Measurements from ENCODE around the gene POLR2C. TPM values are rescaled to one million over a fixed set of nuclear protein-coding genes. Genes with fewer than 3 reads are reported as not detected.
"Not testable (repeated sequence)": the region's sequence is repeated elsewhere in the genome, so short reads cannot be mapped to it uniquely, and the experiment has no call there.

Gene POLR2C
- total and polyA plus RNA-seq, 9 donors: 54.9 to 96.9 (median 68.9) TPM

DNA sequence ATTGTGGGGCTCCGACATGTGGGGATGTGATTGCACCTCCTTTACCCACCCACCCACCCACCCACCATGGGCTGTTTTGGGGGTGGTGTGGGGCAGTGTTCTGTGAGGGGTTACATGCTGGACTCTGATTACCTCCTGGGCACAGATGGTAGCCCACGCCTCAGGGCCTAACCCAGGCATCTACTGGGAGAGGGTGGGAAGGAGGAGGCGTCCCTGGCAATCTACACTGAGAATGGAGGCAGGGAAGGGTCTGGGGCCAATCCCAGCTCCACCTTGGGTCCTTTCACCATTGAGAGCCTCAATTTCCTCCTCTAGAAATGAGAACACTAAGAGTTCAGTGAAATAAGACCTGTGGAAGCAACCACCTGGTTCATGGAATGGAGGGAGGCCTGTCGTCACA is 35.6 kb downstream of the POLR2C start:
- TF ChIP-seq, protein P1, sequence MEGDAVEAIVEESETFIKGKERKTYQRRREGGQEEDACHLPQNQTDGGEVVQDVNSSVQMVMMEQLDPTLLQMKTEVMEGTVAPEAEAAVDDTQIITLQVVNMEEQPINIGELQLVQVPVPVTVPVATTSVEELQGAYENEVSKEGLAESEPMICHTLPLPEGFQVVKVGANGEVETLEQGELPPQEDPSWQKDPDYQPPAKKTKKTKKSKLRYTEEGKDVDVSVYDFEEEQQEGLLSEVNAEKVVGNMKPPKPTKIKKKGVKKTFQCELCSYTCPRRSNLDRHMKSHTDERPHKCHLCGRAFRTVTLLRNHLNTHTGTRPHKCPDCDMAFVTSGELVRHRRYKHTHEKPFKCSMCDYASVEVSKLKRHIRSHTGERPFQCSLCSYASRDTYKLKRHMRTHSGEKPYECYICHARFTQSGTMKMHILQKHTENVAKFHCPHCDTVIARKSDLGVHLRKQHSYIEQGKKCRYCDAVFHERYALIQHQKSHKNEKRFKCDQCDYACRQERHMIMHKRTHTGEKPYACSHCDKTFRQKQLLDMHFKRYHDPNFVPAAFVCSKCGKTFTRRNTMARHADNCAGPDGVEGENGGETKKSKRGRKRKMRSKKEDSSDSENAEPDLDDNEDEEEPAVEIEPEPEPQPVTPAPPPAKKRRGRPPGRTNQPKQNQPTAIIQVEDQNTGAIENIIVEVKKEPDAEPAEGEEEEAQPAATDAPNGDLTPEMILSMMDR (IDR thresholded peaks at IDR 0.05): no peak
- TF ChIP-seq EP300 (IDR thresholded peaks at IDR 0.05) (no peak), POLR2A (IDR thresholded peaks at IDR 0.05) (no peak)
- intact Hi-C loops (cut with DNase I): no loop called here
- no peaks in the 10 kb centered on the region for H3K27me3 ChIP-seq
- H3K9me3 ChIP-seq: no peaks in the 10 kb centered on the region
- DNase-seq: no peak
- 88 to 95% (median 91%) methylated on average over 4 of the region's 4 CpGs for WGBS, 3 donors
- H3K36me3 ChIP-seq: no peaks in the 10 kb centered on the region
- no peak overlapping the region for H3K4me3 ChIP-seq
- no peak overlapping the region for H3K27ac ChIP-seq
- no peaks in the 10 kb centered on the region for H3K4me1 ChIP-seq (ENCODE audit: insufficient read depth)

DNA sequence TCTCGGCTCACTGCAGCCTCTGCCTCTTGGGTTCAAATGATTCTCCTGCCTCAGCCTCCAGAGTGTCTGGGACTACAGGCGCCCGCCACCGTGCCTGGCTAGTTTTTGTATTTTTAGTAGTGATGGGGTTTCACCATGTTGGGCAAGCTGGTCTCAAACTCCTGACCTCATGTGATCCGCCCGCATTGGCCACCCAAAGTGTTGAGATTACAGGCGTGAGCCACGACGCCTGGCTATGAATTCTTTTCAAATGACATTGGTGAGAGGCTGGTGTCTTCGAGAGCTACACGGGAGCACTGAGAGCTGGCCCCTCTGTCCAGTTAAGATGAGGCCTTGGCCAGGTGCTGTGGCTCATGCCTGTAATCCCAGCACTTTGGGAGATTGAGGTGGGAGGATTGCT is 37.5 kb downstream of the POLR2C start:
- H3K9me3 ChIP-seq; H3K27me3 ChIP-seq; intact Hi-C loops (cut with DNase I); H3K4me3 ChIP-seq; H3K4me1 ChIP-seq (ENCODE audit: insufficient read depth); H3K27ac ChIP-seq; DNase-seq; H3K36me3 ChIP-seq: not testable (repeated sequence)
- 86% methylated on average over 11 of the region's 11 CpGs for WGBS, 3 donors

DNA sequence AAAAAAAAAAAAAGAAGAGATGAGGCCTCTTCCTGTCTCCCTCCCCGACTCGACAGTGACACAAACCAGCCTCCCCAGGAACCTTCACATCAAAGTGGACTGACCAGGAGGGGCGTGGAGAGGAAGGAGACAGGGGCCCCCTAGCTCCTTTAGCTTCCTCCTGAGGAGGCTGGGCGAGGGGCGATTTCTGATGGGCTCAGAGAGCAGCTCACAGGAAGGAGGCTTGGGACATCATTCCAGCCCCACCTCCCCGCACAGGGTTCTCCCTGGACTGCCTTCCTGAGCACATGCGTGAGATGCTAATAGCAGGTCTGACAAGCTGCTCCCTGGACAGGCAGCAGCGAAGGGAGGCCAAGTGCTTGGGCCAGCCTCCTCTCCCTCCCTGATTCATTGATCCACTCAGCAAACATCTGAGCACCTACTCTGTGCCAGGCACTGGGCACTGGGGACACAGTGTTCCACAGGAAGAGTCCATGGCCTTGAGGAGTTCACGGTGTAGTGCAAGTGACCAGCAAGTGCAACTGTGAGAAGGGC is 38.2 kb downstream of the POLR2C start:
- WGBS, 3 donors: 59 to 67% (median 60%) methylated on average over 9 of the region's 9 CpGs
- no peaks in the 10 kb centered on the region for H3K36me3 ChIP-seq
- H3K9me3 ChIP-seq: no peaks in the 10 kb centered on the region
- no peak for TF ChIP-seq EP300 (IDR thresholded peaks at IDR 0.05)
- TF ChIP-seq, protein P1 (IDR thresholded peaks at IDR 0.05): no peak
- TF ChIP-seq POLR2A (IDR thresholded peaks at IDR 0.05): no peak
- no peaks in the 10 kb centered on the region for H3K4me1 ChIP-seq (ENCODE audit: insufficient read depth)
- no peak overlapping the region for H3K27ac ChIP-seq
- H3K4me3 ChIP-seq: no peak overlapping the region
- intact Hi-C loops (cut with DNase I): no loop called here
- no peaks in the 10 kb centered on the region for H3K27me3 ChIP-seq
- no peak for DNase-seq

DNA sequence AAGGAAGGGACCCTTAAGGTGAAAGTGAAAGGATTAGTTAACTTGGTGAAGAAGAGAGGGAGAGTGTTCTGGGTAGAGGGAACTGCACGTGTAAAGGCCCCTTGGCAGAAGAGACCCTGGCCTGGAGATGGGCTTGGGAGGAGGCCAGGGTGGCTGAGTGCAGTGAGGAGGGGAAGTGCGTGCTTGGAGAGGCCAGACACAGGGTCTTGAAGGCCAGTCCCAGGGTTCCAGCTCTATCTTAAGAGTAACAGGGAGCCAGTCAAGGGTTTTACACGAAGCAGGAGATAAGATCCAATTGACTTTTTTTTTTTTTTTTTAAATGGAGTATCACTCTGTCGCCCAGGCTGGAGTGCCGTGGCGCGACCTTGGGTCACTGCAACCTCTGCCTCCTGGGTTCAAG is 39.0 kb downstream of the POLR2C start:
- H3K36me3 ChIP-seq: no peaks in the 10 kb centered on the region
- H3K4me1 ChIP-seq (ENCODE audit: insufficient read depth): no peaks in the 10 kb centered on the region
- H3K9me3 ChIP-seq: no peaks in the 10 kb centered on the region
- WGBS, 3 donors: 73 to 83% (median 77%) methylated on average over 7 of the region's 7 CpGs
- H3K27me3 ChIP-seq: no peaks in the 10 kb centered on the region
- TF ChIP-seq, protein P1 (IDR thresholded peaks at IDR 0.05): no peak
- TF ChIP-seq EP300 (IDR thresholded peaks at IDR 0.05) (no peak), POLR2A (IDR thresholded peaks at IDR 0.05) (no peak)
- intact Hi-C loops (cut with DNase I): no loop called here
- DNase-seq: no peak
- H3K4me3 ChIP-seq: no peak overlapping the region
- H3K27ac ChIP-seq: no peak overlapping the region

DNA sequence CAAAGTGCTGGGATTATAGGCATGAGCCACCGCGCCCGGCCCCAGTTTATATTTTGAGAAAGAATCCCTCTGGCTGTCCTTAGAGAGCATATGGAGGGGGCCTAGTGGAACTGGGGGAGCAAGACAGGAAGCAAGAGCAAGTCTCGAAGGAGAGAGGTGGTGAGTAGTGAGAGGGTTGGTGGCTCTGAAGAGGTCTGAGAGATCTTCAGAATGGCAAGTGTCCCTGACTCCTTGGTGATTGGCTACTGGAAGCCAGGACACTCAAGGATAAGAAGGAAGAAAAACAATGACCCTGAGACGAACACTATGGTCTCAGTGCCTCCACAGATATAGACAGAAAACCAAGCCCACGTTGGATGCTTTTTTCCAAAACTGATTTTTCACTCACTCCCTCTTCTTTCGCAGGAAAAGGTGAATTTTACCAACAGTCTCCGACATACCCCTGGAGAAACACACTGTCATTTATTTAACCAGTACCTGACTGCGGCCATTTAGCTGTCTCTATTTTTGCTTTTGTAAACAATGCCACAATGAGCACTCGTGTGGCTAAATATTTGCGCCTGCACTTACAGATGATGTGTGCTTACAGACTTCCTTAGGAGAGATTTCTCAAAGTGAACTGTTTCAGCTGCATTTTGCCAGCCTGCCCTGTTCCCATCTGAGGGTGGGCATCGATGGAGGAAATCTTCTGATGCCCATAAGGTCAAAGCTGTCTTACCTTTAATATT is 39.7 kb downstream of the POLR2C start:
- DNase-seq: no peak
- no peaks in the 10 kb centered on the region for H3K36me3 ChIP-seq
- 82 to 87% (median 85%) methylated on average over 12 of the region's 12 CpGs for WGBS, 3 donors
- H3K27ac ChIP-seq: no peak overlapping the region
- no peak overlapping the region for H3K4me3 ChIP-seq
- intact Hi-C loops (cut with DNase I): no loop called here
- TF ChIP-seq EP300 (IDR thresholded peaks at IDR 0.05) (no peak), POLR2A (IDR thresholded peaks at IDR 0.05) (no peak)
- TF ChIP-seq, protein P1 (IDR thresholded peaks at IDR 0.05): no peak
- no peaks in the 10 kb centered on the region for H3K27me3 ChIP-seq
- no peaks in the 10 kb centered on the region for H3K9me3 ChIP-seq
- H3K4me1 ChIP-seq (ENCODE audit: insufficient read depth): no peaks in the 10 kb centered on the region
